ENCODE results near the gene KCTD14. TPM values are rescaled to one million over a fixed set of nuclear protein-coding genes. Genes with fewer than 3 reads are reported as not detected.

KCTD14 gene
- total RNA-seq, 1 donor, result 0.36 TPM

DNA sequence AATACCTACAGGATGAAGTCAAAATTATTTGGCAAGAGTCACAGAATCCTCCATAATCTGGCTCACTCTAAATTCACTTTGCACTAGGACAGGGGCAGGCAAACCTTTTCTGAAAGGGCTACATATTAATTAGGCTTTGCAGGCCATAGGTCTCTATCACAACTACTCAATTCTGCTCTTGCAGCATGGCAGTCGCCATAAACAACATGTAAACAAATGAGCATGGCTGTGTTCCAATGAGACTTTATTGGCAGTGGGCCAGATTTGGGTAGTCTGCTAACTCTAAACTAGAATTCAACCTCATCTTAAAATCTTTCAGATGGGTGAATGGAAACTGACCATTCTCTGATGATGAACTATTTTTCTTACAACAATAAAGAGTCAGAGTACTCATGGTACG is 46.4 kb upstream of the KCTD14 start:
- TF ChIP-seq, protein P1, sequence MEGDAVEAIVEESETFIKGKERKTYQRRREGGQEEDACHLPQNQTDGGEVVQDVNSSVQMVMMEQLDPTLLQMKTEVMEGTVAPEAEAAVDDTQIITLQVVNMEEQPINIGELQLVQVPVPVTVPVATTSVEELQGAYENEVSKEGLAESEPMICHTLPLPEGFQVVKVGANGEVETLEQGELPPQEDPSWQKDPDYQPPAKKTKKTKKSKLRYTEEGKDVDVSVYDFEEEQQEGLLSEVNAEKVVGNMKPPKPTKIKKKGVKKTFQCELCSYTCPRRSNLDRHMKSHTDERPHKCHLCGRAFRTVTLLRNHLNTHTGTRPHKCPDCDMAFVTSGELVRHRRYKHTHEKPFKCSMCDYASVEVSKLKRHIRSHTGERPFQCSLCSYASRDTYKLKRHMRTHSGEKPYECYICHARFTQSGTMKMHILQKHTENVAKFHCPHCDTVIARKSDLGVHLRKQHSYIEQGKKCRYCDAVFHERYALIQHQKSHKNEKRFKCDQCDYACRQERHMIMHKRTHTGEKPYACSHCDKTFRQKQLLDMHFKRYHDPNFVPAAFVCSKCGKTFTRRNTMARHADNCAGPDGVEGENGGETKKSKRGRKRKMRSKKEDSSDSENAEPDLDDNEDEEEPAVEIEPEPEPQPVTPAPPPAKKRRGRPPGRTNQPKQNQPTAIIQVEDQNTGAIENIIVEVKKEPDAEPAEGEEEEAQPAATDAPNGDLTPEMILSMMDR (IDR thresholded peaks at IDR 0.05; ENCODE audit: extremely low read depth, low read depth, low read length), result no peak
- H3K27me3 ChIP-seq (ENCODE audit: insufficient read depth, low read length), result no peaks in the 10 kb centered on the region
- H3K4me3 ChIP-seq (ENCODE audit: insufficient read depth, low read length), result no peak overlapping the region
- peaks cover 42% of the 10 kb centered on the region for H3K79me2 ChIP-seq (ENCODE audit: insufficient read depth, low read length)
- no peak for DNase-seq (ENCODE audit: insufficient read length, low spot score, missing footprints)
- H4K20me1 ChIP-seq (ENCODE audit: insufficient read depth, low read length), result peaks cover 17% of the 10 kb centered on the region
- H2AFZ ChIP-seq (ENCODE audit: low read length), result no peak overlapping the region
- no peak overlapping the region for H3K4me2 ChIP-seq (ENCODE audit: insufficient read depth, low read length)
- H3K4me1 ChIP-seq (ENCODE audit: insufficient read depth, low read length), result no peaks in the 10 kb centered on the region
- peaks cover 36% of the 10 kb centered on the region for H3K36me3 ChIP-seq (ENCODE audit: insufficient read depth, low read length)
- no peaks in the 10 kb centered on the region for H3K9me3 ChIP-seq (ENCODE audit: low read depth, low read length)
- no peak overlapping the region for H3K27ac ChIP-seq (ENCODE audit: low read depth, low read length)

DNA sequence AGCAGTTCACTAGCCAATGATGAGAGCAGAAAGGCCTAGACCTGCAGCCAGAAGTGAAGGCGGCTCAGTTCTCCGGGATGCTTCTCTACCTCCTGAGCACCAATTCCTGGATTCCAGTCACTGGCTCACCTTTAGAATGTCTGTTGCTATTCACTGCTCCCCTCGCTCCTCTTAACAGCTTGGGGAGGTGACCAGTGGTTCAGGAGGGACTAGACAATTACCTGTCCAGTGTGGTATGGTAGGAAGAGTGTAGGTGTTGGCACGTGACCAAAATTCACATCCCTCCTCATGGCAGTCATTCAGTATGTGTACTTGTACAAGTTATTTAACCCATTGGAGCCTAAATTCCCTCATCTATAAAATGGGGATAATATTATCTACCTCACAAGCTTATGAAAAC is 44.6 kb upstream of the KCTD14 start:
- DNase-seq (ENCODE audit: insufficient read length, low spot score, missing footprints), result no peak
- Histone ChIP-seq H3K4me2 (ENCODE audit: insufficient read depth, low read length) (no peak overlapping the region), H2AFZ (ENCODE audit: low read length) (no peak overlapping the region), H4K20me1 (ENCODE audit: insufficient read depth, low read length) (peaks cover 12% of the 10 kb centered on the region), H3K27me3 (ENCODE audit: insufficient read depth, low read length) (no peaks in the 10 kb centered on the region), H3K4me3 (ENCODE audit: insufficient read depth, low read length) (no peak overlapping the region), H3K36me3 (ENCODE audit: insufficient read depth, low read length) (peaks cover 36% of the 10 kb centered on the region), H3K9me3 (ENCODE audit: low read depth, low read length) (no peaks in the 10 kb centered on the region), H3K4me1 (ENCODE audit: insufficient read depth, low read length) (no peaks in the 10 kb centered on the region), H3K27ac (ENCODE audit: low read depth, low read length) (no peak overlapping the region), H3K79me2 (ENCODE audit: insufficient read depth, low read length) (peaks cover 25% of the 10 kb centered on the region)
- TF ChIP-seq, protein P1 (IDR thresholded peaks at IDR 0.05; ENCODE audit: extremely low read depth, low read depth, low read length), result no peak

DNA sequence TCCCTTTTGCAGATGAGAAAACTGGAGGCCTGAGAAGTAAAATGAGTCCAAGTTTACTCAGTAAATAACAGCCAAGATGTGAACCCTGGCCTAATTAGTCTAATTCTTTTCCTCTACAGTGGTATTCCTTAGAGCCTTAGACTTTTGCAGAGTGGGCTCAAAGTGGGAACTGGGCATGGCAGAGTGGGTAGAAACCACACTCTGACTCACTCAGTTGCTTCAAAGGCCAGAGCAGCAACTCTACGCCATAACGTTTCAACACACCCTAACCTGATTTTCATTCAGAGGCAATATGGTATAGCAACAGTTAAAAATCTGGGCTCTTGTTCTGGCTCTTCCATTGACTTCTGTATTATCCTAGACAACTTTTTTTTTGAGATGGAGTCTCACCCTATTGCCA is 43.4 kb upstream of the KCTD14 start:
- no peak for DNase-seq (ENCODE audit: insufficient read length, low spot score, missing footprints)
- no peak overlapping the region for H3K4me3 ChIP-seq (ENCODE audit: insufficient read depth, low read length)
- H4K20me1 ChIP-seq (ENCODE audit: insufficient read depth, low read length), result peaks cover 7% of the 10 kb centered on the region
- H3K4me2 ChIP-seq (ENCODE audit: insufficient read depth, low read length), result no peak overlapping the region
- H3K9me3 ChIP-seq (ENCODE audit: low read depth, low read length), result no peaks in the 10 kb centered on the region
- no peaks in the 10 kb centered on the region for H3K27me3 ChIP-seq (ENCODE audit: insufficient read depth, low read length)
- TF ChIP-seq, protein P1 (IDR thresholded peaks at IDR 0.05; ENCODE audit: extremely low read depth, low read depth, low read length), result no peak
- peaks cover 15% of the 10 kb centered on the region for H3K79me2 ChIP-seq (ENCODE audit: insufficient read depth, low read length)
- H3K27ac ChIP-seq (ENCODE audit: low read depth, low read length), result no peak overlapping the region
- H3K36me3 ChIP-seq (ENCODE audit: insufficient read depth, low read length), result peaks cover 27% of the 10 kb centered on the region
- no peaks in the 10 kb centered on the region for H3K4me1 ChIP-seq (ENCODE audit: insufficient read depth, low read length)
- H2AFZ ChIP-seq (ENCODE audit: low read length), result no peak overlapping the region

DNA sequence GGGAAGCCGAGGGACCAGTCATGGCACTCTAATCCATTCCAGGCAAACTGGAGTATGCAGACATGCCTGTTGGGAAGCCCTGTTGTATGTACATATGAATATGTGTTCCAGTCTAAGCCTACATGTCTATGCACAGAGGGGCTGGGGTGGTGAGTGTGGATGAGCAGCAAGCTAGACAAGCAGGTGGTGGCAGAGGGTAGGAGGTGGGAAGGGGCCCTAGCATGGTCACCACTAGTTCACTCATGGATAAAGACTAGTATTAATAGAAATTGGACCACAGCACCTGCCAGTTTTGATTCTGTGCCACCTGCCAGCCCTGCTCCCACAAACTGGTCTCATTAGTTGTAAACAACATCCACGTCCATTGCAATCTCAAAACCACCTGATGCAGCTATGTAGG is 42.1 kb upstream of the KCTD14 start:
- no peak for DNase-seq (ENCODE audit: insufficient read length, low spot score, missing footprints)
- peaks cover 15% of the 10 kb centered on the region for H3K36me3 ChIP-seq (ENCODE audit: insufficient read depth, low read length)
- no peak overlapping the region for H3K4me3 ChIP-seq (ENCODE audit: insufficient read depth, low read length)
- no peaks in the 10 kb centered on the region for H3K27me3 ChIP-seq (ENCODE audit: insufficient read depth, low read length)
- H3K4me2 ChIP-seq (ENCODE audit: insufficient read depth, low read length), result no peak overlapping the region
- no peak overlapping the region for H2AFZ ChIP-seq (ENCODE audit: low read length)
- H3K79me2 ChIP-seq (ENCODE audit: insufficient read depth, low read length), result peaks cover 6% of the 10 kb centered on the region
- no peaks in the 10 kb centered on the region for H3K9me3 ChIP-seq (ENCODE audit: low read depth, low read length)
- H4K20me1 ChIP-seq (ENCODE audit: insufficient read depth, low read length), result peaks cover 4% of the 10 kb centered on the region
- TF ChIP-seq, protein P1 (IDR thresholded peaks at IDR 0.05; ENCODE audit: extremely low read depth, low read depth, low read length), result no peak
- H3K4me1 ChIP-seq (ENCODE audit: insufficient read depth, low read length), result peaks cover 6% of the 10 kb centered on the region
- H3K27ac ChIP-seq (ENCODE audit: low read depth, low read length), result no peak overlapping the region
